HL-60/S4 treated with phorbol 12-myristate 13-acetate at 8.2 ng/mL for 4 days and 3 days (cell line): ENCODE measurements around the gene PFN3.

Experiments used
- in situ Hi-C: fragments of 300-500 bp; cut with MboI; formaldehyde crosslinking; loops from 2 replicates; pipeline ENCODE4 v1.15.0; 2022; ENCODE audit warnings: low sequenced_read_pairs

The PFN3 gene

DNA sequence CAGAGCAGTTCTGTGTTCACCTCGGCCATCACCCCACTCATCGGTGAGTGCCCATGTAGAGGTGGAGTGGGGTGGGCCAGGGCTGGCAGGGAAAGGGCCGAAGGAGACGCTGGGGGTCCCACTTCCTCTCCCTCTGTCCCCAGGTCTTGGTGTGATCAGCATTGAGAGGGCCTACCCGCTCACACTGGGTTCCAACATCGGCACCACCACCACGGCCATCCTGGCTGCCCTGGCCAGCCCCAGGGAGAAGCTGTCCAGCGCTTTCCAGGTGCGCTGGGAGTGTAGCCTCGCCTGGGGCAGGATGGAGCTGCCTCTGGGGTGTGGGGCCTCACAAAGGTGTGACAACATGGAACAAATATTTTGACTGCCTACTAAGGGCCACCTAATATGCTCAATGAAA lies 3.7 kb downstream of the PFN3 start:
- in situ Hi-C loops = no loop called here

- in situ Hi-C loops = no loop called here
These were observed 4.4 kb downstream of the PFN3 start for GRCh38 chr5:177396078-177396477.

- in situ Hi-C loops = no loop called here
These were observed 6.5 kb downstream of the PFN3 start for GRCh38 chr5:177393990-177394389.

DNA sequence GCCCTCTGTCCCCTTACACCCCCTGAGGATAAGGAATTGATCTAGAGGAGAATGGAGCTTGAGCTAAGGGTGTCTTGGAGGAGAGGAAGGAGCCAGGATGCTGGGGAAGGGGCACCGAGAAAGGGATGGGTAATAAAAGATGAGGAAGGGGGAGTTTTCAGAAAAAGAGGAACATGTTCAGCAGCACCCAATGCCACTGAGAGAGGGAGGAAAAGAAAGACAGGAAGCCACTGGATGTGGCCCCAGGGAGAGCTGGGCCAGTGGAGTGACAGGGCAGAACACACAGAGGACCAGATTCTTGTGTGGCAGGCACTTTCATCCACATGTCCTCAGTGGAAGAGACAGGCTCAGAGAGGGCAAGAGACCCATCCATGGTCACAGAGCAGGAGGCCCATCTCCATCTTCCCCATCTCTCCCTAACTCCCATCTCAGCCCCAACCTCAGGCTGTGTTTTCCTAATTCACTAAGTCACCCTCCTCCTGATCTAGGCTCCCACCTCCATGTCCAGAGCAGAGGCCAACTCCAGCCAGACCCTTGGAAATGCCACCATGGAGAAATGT lies 7.2 kb downstream of the PFN3 start:
- in situ Hi-C loops = no loop called here

GRCh38 chr5:177392765-177393164 lies 7.7 kb downstream of the PFN3 start:
- in situ Hi-C loops = no loop called here

DNA sequence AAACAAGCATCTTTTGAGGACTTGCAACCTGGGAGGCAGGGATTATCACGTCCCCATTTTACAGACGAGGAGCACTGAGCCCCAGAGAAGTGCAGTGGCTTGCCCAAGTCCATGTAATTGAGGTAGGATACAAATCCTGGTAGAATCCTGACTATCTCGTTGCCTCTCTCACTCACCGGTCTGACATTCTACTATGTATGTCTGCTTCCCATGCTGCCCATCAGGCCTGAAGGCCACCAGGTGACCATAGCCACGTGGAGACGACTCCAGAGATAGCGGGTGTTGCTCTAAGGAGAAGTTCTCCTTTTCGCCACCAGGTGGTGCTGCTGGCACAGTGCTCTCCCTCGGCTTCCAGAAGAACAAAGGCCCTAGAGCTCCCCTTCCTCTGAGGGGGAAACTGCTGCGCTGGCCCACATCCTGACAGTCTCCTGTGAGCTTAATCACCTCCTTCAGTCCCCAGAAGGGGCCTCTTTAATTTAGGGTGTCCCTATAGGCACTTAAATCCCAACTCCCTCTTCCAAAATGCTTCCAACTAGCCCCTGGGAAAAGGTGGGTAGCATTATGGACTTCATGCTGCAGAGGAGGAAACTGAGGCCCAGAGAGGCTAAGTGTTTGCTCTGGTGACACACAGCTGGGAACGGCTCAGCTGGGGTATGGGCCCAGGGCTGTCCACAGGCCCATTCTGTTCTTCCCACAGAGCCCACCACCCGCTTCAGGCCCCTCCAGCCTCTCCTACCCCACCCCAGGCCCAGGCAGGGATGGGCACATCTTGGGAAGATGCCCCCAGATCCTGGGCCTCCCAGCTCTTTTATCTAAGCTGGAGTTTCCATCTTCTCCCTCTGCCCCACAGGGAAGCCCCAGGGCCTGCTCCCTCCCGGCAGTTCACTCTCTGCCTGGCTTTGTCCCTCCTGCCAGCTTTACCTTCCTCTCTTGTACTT lies 9.8 kb downstream of the PFN3 start:
- in situ Hi-C loops = no loop called here

GRCh38 chr5:177389241-177390169 lies 11.0 kb downstream of the PFN3 start:
- in situ Hi-C loops = no loop called here

- in situ Hi-C loops = no loop called here
These were observed 11.9 kb downstream of the PFN3 start for GRCh38 chr5:177388521-177389052.

GRCh38 chr5:177387405-177387804 lies 13.1 kb downstream of the PFN3 start:
- in situ Hi-C loops = no loop called here

- in situ Hi-C loops = no loop called here
These were observed 13.9 kb downstream of the PFN3 start for GRCh38 chr5:177386542-177386941.

GRCh38 chr5:177385720-177386119 lies 14.7 kb downstream of the PFN3 start:
- in situ Hi-C loops = no loop called here

GRCh38 chr5:177384134-177384533 lies 16.3 kb downstream of the PFN3 start, which contains the start of gene SLC34A1:
Gene SLC34A1 (plus strand): TSS chr5:177384434. CDS start chr5:177385742, 1,308 bp downstream.
- in situ Hi-C loops = no loop called here

DNA sequence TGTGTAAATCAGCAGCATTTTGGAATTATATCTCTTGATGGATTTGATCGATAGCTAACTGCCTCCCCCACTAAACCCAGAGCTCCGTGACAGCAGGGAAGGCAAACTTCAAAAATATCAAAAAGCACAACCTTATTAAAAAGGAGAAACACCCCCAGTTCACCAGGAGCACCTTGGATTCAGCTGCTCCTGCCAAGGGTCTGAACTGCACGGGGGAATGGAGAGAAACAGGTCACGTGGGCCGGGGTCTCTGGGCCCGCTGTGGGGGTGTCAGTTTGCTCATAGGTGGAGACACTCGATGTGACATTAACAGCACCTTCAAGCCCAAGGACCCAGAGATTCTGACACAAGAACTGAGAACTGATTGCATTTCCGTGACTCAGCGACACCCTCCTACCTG lies 17.3 kb downstream of the PFN3 start:
- in situ Hi-C loops = no loop called here

- in situ Hi-C loops = no loop called here
These were observed 17.9 kb downstream of the PFN3 start for GRCh38 chr5:177382423-177383029.

- in situ Hi-C loops = no loop called here
These were observed 19.7 kb downstream of the PFN3 start for GRCh38 chr5:177380805-177381126.

- in situ Hi-C loops = no loop called here
These were observed 21.3 kb downstream of the PFN3 start for GRCh38 chr5:177378884-177379883.

DNA sequence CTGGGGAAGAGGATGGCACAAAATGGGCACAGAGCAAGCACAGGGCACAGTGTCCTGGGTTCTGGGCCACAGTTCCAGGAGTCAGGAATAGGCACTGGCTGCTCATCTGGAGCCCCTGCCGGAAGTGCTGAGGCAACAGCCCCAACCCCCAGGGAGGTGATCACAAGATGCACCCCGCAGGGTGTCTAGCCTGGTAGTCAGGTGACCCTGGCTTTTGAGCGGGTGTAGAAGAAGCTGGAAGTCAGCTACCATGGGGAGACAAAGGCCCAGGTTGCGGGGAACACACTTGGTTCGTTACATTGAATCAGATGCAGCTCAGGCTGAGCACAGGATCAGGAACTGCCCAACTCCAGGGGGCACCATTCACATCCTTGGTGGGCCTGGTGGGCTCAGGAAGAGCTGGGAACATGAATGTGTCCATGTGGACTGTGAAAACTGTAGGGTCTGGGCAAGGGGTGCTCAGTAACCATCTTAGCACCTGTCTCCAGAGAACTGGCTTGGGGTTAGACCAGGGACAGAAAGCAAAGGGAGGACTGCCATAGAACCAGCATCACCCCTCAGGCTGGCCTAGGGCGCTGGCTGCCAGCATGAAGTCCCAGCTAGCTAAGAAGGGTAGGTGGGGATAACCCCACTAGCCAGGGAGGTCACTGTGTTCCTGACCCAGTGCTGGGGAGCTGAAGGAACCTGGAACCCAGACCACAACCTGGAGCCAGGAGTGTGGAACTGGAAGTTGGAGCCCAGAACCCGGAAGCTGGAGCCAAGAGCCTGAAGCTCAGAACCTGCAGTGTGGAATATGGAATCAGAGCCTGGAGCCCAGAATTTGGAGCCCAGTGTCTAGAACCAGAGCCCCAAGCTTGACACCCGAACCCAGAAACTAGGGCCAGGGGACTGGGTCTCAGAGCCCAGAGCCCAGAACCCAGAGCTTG lies 22.3 kb downstream of the PFN3 start:
- in situ Hi-C loops = no loop called here

DNA sequence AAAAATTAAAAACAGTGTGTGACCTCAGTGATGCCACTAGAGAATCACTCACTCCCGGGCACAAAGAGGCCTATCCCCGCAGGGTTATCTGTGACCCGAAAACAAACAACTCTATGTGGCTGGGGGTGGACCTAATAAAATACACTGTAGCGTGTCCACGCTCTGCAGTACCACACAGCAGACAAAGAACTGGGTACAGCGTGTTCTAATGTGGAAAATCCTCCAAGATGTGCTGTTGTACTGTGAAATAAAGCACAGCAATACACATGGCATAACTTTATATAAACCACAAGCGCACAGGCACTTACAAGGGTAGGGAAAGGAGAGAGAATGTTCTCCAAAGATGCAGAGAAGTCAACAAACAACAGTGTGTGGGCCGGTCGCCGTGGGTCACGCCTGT lies 24.4 kb downstream of the PFN3 start:
- in situ Hi-C loops = no loop called here
